Stomach (tissue), 4 donors: Measurements from ENCODE around the gene HOXD3.

Source experiments
- EP300 ChIP-seq: sonication (generic); formaldehyde crosslinking; IDR thresholded peaks from one replicate; pipeline ENCODE4 v1.6.1; 2017; ENCODE audit warnings: antibody characterized with exemption
- POLR2A ChIP-seq, 4 donors: fragments of 450-650 bp; IDR thresholded peaks; one replicate each; pipeline ENCODE4 v1.6.1; 2016; ENCODE audit warnings: antibody characterized with exemption in 4 of 4, control low read depth in 2 of 4, mild to moderate bottlenecking in 1 of 4, moderate library complexity in 1 of 4
- POLR2AphosphoS5 ChIP-seq, 3 donors: sonication (generic); formaldehyde crosslinking; IDR thresholded peaks; one replicate each; pipeline ENCODE4 v1.6.1; 2016; ENCODE audit warnings: antibody characterized with exemption in 3 of 3
- TF ChIP-seq, protein P1 (sequence below), 7 experiments: fragments of 450-650 bp in 4 of 7; fragments of 200-600 bp in 3 of 7; sonication (generic) in 3 of 7; IDR thresholded peaks; one replicate each; pipeline ENCODE4 v1.5.1; 2016 to 2019; ENCODE audit warnings: antibody characterized with exemption in 7 of 7, control low read depth in 2 of 7, mild to moderate bottlenecking in 1 of 7

DNA sequence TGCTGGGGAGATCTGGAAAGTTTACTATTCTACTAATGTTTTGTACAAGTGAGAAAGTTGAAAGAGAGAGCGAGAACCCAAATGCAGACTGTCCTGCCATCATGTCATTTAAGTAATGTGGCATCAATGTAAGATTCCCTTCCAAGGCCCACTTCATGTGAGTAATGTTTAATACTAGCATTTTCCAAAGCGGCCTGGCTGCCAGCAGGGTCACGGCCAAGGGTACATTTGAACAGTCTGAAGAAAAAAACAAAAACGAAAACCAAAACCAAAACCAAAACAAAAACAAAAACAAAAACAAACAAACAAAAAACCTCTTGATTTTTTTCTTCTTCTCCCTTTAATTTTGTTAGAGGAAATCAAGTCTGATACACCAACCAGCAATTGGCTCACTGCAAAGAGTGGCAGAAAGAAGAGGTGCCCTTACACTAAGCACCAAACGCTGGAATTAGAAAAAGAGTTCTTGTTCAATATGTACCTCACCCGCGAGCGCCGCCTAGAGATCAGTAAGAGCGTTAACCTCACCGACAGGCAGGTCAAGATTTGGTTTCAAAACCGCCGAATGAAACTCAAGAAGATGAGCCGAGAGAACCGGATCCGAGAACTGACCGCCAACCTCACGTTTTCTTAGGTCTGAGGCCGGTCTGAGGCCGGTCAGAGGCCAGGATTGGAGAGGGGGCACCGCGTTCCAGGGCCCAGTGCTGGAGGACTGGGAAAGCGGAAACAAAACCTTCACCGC lies 38.3 kb upstream of the HOXD3 start:
- TF ChIP-seq, protein P1, sequence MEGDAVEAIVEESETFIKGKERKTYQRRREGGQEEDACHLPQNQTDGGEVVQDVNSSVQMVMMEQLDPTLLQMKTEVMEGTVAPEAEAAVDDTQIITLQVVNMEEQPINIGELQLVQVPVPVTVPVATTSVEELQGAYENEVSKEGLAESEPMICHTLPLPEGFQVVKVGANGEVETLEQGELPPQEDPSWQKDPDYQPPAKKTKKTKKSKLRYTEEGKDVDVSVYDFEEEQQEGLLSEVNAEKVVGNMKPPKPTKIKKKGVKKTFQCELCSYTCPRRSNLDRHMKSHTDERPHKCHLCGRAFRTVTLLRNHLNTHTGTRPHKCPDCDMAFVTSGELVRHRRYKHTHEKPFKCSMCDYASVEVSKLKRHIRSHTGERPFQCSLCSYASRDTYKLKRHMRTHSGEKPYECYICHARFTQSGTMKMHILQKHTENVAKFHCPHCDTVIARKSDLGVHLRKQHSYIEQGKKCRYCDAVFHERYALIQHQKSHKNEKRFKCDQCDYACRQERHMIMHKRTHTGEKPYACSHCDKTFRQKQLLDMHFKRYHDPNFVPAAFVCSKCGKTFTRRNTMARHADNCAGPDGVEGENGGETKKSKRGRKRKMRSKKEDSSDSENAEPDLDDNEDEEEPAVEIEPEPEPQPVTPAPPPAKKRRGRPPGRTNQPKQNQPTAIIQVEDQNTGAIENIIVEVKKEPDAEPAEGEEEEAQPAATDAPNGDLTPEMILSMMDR (IDR thresholded peaks at IDR 0.05), result no peak
- no peak for TF ChIP-seq EP300
- TF ChIP-seq POLR2AphosphoS5 (IDR thresholded peaks at IDR 0.05), result no peak
- no peak for TF ChIP-seq POLR2A (IDR thresholded peaks at IDR 0.05)
